A549 treated with ZK216348 at 1 μM for 4 hours (cell line): ENCODE results near the gene SCN2A. TPM values are rescaled to one million over a fixed set of nuclear protein-coding genes. Genes with fewer than 3 reads are reported as not detected.

Experiments used
- total RNA-seq: library from RNA; stranded (reverse); fragments of 200-300 nt; extraction: Qiagen RNA extraction; gene quantifications from 5 replicates; pipeline ENCODE4 v1.2.3, GENCODE V29; 2022; ENCODE audit warnings: low read depth

Gene SCN2A
- total RNA-seq = 0.04 TPM in 1 of 5 replicates, not detected in the others

GRCh38 chr2:165239230-165239629 is at the start of gene SCN2A:
SCN2A (plus strand) TSS chr2:165239414; CDS start chr2:165295824, 56,410 bp downstream.

DNA sequence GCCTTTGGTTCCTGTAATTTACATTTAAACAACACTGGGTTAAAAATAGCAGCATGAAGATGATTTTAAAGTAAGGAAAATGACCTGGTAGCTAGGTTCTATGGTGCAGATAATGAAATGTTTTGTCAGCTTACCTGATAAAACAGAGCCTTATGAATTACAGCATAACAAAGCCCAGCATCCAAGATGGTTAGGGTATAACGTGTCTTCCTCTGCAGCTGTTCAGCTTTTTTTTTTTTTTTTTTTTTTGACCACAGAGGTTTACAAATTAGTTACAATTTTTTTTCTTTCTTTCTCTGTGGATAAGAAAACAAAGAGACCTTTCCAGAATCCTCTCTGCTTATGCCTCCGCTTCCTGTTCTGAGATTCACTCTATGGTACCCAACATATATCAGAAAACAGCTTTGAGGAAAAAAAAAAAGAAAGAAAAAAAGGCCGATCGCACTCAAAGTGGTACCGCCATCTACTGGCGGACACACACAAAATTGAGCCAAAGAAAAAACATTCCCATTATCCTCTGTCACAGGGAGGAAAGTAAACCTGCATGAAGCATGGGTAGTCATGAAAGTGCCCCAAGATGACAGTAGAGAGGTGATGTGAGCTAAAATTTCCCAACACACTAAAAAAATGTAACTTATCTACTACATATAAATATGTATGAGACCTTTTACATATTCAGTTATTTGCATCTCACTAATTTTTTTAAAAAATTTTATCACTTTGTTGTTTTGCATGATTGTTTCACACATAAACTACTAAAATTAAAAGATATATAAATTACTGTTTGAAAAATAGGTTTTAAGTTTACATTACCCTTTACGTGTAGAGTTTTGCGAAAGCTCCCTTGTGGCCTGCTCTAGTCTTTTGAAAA is 35.3 kb upstream of the SCN2A start, which contains the start of gene SCN3A:
TSS of gene SCN3A (minus strand) at position 362 of the 871 bp plus-strand sequence. CDS start 27,656 bp downstream, outside the sequence.

Other genes starting within 250 kb of the SCN2A start
- gene SCN3A, start 35.4 kb upstream of the SCN2A start, total RNA-seq = 0.01 to 0.02 TPM in 2 of 5 replicates, not detected in the others
- gene CSRNP3, start 230.3 kb downstream of the SCN2A start, total RNA-seq = not detected in 5 replicates